Uterus (tissue), 4 donors: ENCODE data around the gene ITPR1. TPM values are rescaled to one million over a fixed set of nuclear protein-coding genes. Genes with fewer than 3 reads are reported as not detected.

Experiments
- DNase-seq, 2 donors: peaks; one replicate each; pipeline ENCODE4 v3.0.0-alpha.2; 2019 to 2020
- H3K27ac ChIP-seq, 2 donors: fragments of 200-600 bp; sonication (generic); 1 replicate in 1 of 2; 2 replicates in 1 of 2; pipeline ENCODE4 v1.5.1; 2016 to 2018
- H3K27me3 ChIP-seq, 2 donors: fragments of 200-600 bp; sonication (generic); one replicate each; pipeline ENCODE4 v1.5.1; 2018 to 2019; ENCODE audit warnings: control low read depth in 1 of 2
- H3K36me3 ChIP-seq, 2 donors: fragments of 200-600 bp; sonication (generic); one replicate each; pipeline ENCODE4 v1.5.1; 2019; ENCODE audit warnings: control low read depth in 1 of 2
- H3K4me1 ChIP-seq, 2 donors: fragments of 200-600 bp; sonication (generic); one replicate each; pipeline ENCODE4 v1.5.1; 2018 to 2019; ENCODE audit warnings: control low read depth in 1 of 2
- H3K4me3 ChIP-seq, 2 donors: fragments of 200-600 bp; sonication (generic); 1 replicate in 1 of 2; 2 replicates in 1 of 2; pipeline ENCODE4 v1.5.1; 2018 to 2019; ENCODE audit warnings: mild to moderate bottlenecking in 1 of 2
- H3K9me3 ChIP-seq, 2 donors: fragments of 200-600 bp; sonication (generic); one replicate each; pipeline ENCODE4 v1.5.1; 2019; ENCODE audit warnings: control low read depth in 1 of 2
- POLR2A ChIP-seq, 2 donors: fragments of 450-650 bp; IDR thresholded peaks; one replicate each; pipeline ENCODE4 v1.6.1; 2016; ENCODE audit warnings: antibody characterized with exemption in 2 of 2, mild to moderate bottlenecking in 1 of 2, moderate library complexity in 1 of 2
- intact Hi-C: fragments of 100-400 bp; cut with DNase I; formaldehyde crosslinking; loops from one replicate; pipeline ENCODE4 v1.15.1; 2023; ENCODE audit warnings: low total_unique reads
- total RNA-seq, 4 donors: library from RNA; depleted of rRNA in 3 of 4; stranded (reverse); fragments of >200 nt in 3 of 4; gene quantifications; one replicate each; pipeline versions ENCODE4 v1.1.0 to v1.2.4, GENCODE V29; 2014 to 2023
- TF ChIP-seq, protein P1 (sequence below), 4 experiments: fragments of 200-600 bp in 2 of 4; fragments of 450-650 bp in 2 of 4; sonication (generic) in 2 of 4; IDR thresholded peaks; one replicate each; pipeline ENCODE4 v1.5.1; 2016 to 2019; ENCODE audit warnings: antibody characterized with exemption in 4 of 4, mild to moderate bottlenecking in 2 of 4, moderate library complexity in 1 of 4
- donor health status: DM: yes; HTN: yes; CAD: no.

ITPR1 gene
- total RNA-seq, 4 donors from 2014 or later: 98.2 to 224 (median 141) TPM

DNA sequence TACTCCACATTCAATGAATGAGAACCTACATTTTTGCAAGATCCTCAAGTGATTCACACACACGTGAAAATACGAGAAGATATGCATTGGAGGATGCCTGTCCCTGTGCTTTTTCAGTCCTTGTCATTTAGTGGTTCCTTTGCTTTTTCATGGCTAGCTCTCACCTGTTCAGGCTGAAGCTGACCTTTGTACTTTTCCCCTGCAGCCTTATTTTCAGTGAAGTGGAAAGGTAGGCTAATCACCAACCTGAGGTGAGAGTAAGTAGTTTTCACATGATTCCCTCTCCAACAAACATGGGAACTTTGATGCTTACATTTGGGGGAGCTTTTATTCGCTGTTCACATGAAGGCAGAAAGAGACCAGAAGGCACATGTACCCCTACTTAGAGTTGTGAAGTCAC is 8.3 kb downstream of the ITPR1 start:
- no peak overlapping the region for H3K27ac ChIP-seq
- TF ChIP-seq POLR2A (IDR thresholded peaks at IDR 0.05): no peak
- H3K4me3 ChIP-seq: no peak overlapping the region
- H3K9me3 ChIP-seq: no peaks in the 10 kb centered on the region
- H3K27me3 ChIP-seq: no peaks in the 10 kb centered on the region
- DNase-seq: no peak
- H3K4me1 ChIP-seq: peaks cover 14 to 25% of the 10 kb centered on the region in 2 donors
- intact Hi-C loops: loop anchor here (10.0 kb wide), 1 partner anchor 83 kb away; no protein-coding TSS in a partner anchor
- no peaks in the 10 kb centered on the region for H3K36me3 ChIP-seq

DNA sequence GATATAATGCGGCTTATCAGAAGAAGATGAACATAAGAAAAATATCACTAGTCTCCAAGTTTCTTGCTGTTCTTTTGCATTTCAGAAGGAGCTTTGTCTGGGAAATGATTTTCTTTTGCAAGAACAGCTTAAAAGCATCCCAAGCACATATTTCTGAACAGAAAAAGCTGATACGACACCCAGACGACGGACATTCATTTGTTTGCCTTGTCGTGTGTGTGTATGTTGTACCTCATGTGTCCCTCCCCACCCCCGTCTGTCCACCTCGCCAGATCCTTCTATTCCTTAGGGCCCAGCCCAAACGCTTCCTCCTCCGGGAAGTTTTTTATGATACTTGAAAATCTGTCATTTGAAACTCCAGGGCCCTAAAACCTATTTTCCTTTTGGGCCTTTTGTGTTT is 8.8 kb downstream of the ITPR1 start:
- Histone ChIP-seq H3K27me3 (no peaks in the 10 kb centered on the region), H3K9me3 (no peaks in the 10 kb centered on the region), H3K36me3 (no peaks in the 10 kb centered on the region), H3K4me3 (no peak overlapping the region), H3K4me1 (peaks cover 14 to 25% of the 10 kb centered on the region in 2 donors), H3K27ac (no peak overlapping the region)
- no peak for TF ChIP-seq POLR2A (IDR thresholded peaks at IDR 0.05)
- TF ChIP-seq, protein P1, sequence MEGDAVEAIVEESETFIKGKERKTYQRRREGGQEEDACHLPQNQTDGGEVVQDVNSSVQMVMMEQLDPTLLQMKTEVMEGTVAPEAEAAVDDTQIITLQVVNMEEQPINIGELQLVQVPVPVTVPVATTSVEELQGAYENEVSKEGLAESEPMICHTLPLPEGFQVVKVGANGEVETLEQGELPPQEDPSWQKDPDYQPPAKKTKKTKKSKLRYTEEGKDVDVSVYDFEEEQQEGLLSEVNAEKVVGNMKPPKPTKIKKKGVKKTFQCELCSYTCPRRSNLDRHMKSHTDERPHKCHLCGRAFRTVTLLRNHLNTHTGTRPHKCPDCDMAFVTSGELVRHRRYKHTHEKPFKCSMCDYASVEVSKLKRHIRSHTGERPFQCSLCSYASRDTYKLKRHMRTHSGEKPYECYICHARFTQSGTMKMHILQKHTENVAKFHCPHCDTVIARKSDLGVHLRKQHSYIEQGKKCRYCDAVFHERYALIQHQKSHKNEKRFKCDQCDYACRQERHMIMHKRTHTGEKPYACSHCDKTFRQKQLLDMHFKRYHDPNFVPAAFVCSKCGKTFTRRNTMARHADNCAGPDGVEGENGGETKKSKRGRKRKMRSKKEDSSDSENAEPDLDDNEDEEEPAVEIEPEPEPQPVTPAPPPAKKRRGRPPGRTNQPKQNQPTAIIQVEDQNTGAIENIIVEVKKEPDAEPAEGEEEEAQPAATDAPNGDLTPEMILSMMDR (IDR thresholded peaks at IDR 0.05): no peak
- intact Hi-C loops: loop anchor here (10.0 kb wide), 1 partner anchor 83 kb away; no protein-coding TSS in a partner anchor
- DNase-seq: no peak

DNA sequence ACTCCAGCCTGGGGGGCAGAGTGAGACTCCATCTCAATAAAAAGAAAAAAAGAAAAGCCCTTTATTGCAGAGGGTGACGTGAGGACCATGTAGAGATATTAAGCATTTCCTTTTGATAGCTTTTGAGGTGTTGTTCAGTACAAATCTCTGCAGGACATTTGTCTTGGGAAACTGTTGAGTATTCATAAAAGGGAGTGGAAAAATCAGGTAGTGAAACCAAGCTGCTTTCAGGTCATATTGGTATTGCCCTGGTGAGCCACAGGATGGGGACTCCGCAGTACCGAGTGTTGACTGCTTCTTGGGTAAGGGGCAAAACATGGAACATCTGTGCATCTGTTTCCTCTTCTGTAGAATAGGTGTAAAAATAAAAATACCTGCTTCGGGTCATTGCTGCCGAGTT is 9.9 kb downstream of the ITPR1 start:
- DNase-seq: no peak
- Histone ChIP-seq H3K27me3 (no peaks in the 10 kb centered on the region), H3K4me1 (peaks cover 14 to 25% of the 10 kb centered on the region in 2 donors), H3K36me3 (no peaks in the 10 kb centered on the region), H3K27ac (peak overlapping the region; percentile 73 to 91), H3K4me3 (no peak overlapping the region), H3K9me3 (no peaks in the 10 kb centered on the region)
- intact Hi-C loops: loop anchor here (10.0 kb wide), 1 partner anchor 82 kb away; no protein-coding TSS in a partner anchor
- TF ChIP-seq, protein P1 (IDR thresholded peaks at IDR 0.05): no peak
- TF ChIP-seq POLR2A (IDR thresholded peaks at IDR 0.05): no peak

DNA sequence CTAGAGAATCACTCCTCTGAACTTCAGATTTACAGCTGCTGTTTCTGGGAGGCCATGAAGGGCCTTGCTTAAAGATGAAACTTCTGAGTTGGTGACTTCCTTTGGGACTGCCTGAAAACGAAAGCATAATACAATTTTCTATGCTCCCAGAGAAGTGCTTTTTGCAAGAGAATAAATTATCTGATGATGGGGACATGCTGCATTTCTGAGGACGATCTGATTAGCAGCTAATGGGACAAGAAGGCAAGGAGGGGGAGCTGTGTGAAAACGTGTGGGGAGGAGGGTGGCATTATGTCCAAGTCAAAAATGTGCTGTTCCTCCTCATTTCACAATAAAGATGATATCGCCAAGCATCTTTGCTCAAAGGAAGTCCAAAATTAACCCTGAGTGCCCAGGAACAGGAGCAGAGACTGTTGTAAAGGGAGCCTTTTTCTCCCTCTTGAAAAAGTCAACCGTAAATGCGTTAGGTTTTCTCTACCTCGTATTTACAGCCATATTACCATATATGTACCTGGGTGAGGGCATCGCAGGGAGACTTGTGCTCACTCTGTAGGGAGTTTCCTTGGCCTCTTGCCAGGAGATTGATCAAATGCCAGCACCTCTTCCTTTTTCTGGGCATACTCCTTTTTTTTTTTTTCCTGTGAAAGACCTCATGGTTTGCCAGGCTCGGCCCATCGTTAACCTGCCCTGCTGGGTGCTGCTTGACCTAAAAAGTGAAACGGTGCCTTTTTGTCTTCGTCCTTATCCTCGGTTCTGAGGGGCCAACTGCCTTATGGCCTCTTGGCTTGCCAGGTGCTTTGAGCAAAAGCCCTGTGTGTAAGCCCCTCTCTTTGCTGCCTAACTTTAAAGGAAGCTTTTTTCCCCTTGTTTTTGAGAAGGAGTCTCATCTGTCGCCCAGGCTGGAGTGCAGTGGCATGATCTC is 11.5 kb downstream of the ITPR1 start:
- Histone ChIP-seq H3K9me3 (no peaks in the 10 kb centered on the region), H3K4me1 (peaks cover 14 to 25% of the 10 kb centered on the region in 2 donors), H3K36me3 (no peaks in the 10 kb centered on the region), H3K4me3 (peak overlapping the region; percentile 5 to 17), H3K27ac (peak overlapping the region; percentile 73 to 91), H3K27me3 (no peaks in the 10 kb centered on the region)
- intact Hi-C loops: loop anchor here (10.0 kb wide), 1 partner anchor 80 kb away; no protein-coding TSS in a partner anchor
- TF ChIP-seq POLR2A (IDR thresholded peaks at IDR 0.05): no peak
- TF ChIP-seq, protein P1 (IDR thresholded peaks at IDR 0.05): no peak
- DNase-seq: peak; percentile 42 to 59

DNA sequence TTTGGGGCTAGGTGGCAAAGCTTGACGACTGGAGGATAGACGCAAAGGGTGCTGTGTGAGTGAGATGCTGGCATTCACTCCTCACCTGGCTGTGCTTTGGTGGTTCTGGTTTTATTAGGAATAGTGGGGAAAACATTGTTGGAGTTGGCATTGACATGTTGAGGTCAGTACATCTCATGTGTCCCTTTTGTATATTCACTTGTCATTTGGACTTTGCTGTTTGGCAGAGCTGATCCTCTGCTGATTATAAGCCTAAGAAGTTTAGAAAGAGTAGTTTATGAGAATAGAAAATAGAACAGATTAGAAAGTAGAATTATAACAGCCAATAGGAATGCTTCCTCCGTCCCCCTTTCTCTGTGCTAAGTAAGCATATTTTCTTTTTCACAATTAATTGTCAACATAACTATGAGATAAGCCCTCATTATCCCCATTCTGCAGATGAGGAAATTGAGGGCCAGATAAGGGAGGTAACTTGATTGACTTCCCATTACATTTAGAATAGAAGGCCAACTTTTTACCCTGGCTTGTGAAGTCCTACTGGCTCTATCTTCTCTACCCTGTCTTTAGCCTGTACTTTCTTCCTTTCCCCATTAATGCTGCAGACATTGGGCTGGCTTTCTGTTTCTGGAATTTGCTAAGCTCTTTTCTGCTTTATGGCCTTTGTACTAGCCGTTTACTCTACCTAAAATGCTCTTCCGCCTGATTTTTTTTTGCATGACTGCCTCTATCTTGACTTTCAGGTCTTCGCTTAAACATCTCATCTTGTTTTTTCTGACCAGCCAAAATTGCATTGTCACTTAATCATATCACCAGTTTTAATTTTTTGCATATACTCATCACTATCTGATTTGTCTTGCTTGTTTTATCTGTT is 12.8 kb downstream of the ITPR1 start:
- Histone ChIP-seq H3K9me3 (no peaks in the 10 kb centered on the region), H3K36me3 (no peaks in the 10 kb centered on the region), H3K27me3 (no peaks in the 10 kb centered on the region), H3K4me3 (no peak overlapping the region), H3K4me1 (peaks cover 14 to 25% of the 10 kb centered on the region in 2 donors), H3K27ac (peak overlapping the region; percentile 73 to 91)
- DNase-seq: no peak
- intact Hi-C loops: loop anchor here (10.0 kb wide), 1 partner anchor 79 kb away; no protein-coding TSS in a partner anchor
- TF ChIP-seq, protein P1 (IDR thresholded peaks at IDR 0.05): no peak
- no peak for TF ChIP-seq POLR2A (IDR thresholded peaks at IDR 0.05)
